HepG2 (cell line): ENCODE measurements around the gene EPO. TPM values are rescaled to one million over a fixed set of nuclear protein-coding genes. Genes with fewer than 3 reads are reported as not detected.

Source experiments
- ATAC-seq: fragments of 200-7000 bp; cut with Tn5 transposase; 3 replicates; pipeline ENCODE4 v1.9.1; 2020; ENCODE audit warnings: mild to moderate bottlenecking, moderate library complexity
- BruUV-seq: library from RNA; stranded (reverse); fragments of 400-500 nt; replicated peaks from 2 replicates; lab custom pipeline; 2021; lab: Mats Ljungman, UMichigan
- CTCF ChIA-PET: fragments of 300-600 bp; formaldehyde crosslinking; extraction: SDS; loops from one replicate; lab custom pipeline; 2021; ENCODE audit warnings: low total read pairs, inconsistent platforms, low intra/inter-chr PET ratio; lab: Yijun Ruan, JAX
- POLR2A ChIA-PET: fragments of 350-600 bp; sonication (Branson Sonifier 250); formaldehyde crosslinking; loops from one replicate; lab custom pipeline; 2020; ENCODE audit warnings: antibody characterized with exemption, inconsistent platforms; lab: Yijun Ruan, JAX
- DNase-seq: peaks from one replicate; pipeline ENCODE4 v3.0.0-alpha.2; 2015; ENCODE audit warnings: low spot score
- FAIRE-seq: peaks from 3 replicates; lab custom pipeline; 2011; peaks lifted over from hg19 to GRCh38; lab: Jason Lieb, UNC
- H2AFZ ChIP-seq: one replicate; pipeline ENCODE4 v1.6.1; 2011; ENCODE audit warnings: low read length, inconsistent platforms
- H3K27ac ChIP-seq: fragments of 300-600 bp; 3 replicates; pipeline ENCODE4 v1.8.0; 2011; ENCODE audit warnings: mixed run types, mild to moderate bottlenecking, mixed read lengths, low read length, inconsistent platforms; ENCODE audit not compliant: insufficient read depth; ENCODE audit errors: extremely low read length
- H3K27me3 ChIP-seq, 2 experiments: fragments of 200-600 bp in 1 of 2; 2 replicates in 1 of 2; 3 replicates in 1 of 2; pipeline versions ENCODE4 v1.6.0 to v1.8.0; 2011; ENCODE audit warnings: low read length in 2 of 2, mild to moderate bottlenecking in 2 of 2, moderate library complexity in 2 of 2, inconsistent platforms in 1 of 2; ENCODE audit not compliant: insufficient read depth in 2 of 2, control insufficient read depth in 1 of 2
- H3K36me3 ChIP-seq, 2 experiments: fragments of 200-600 bp in 1 of 2; replicated peaks in 1 of 2; 2 replicates in 1 of 2; 3 replicates in 1 of 2; pipeline versions ENCODE4 v1.5.1 to v1.8.0; 2011; ENCODE audit warnings: low read length in 2 of 2, inconsistent platforms in 1 of 2; ENCODE audit not compliant: insufficient read depth in 2 of 2, control insufficient read depth in 1 of 2
- H3K4me1 ChIP-seq: 2 replicates; pipeline ENCODE4 v1.5.1; 2012; ENCODE audit warnings: low read length, inconsistent platforms; ENCODE audit not compliant: insufficient read depth
- H3K4me2 ChIP-seq: 2 replicates; pipeline ENCODE4 v1.6.0; 2011; ENCODE audit warnings: low read depth, low read length, inconsistent platforms
- H3K4me3 ChIP-seq, 3 experiments: fragments of 200-600 bp in 1 of 3; sonication (generic), shearing (Covaris generic) in 1 of 3; replicated peaks in 1 of 3; 2 replicates each; pipeline ENCODE4 v1.5.1; 2011 to 2016; ENCODE audit warnings: low read length in 3 of 3, inconsistent platforms in 2 of 3, low read depth in 2 of 3, mild to moderate bottlenecking in 2 of 3, control low read depth in 1 of 3, mixed read lengths in 1 of 3; ENCODE audit not compliant: insufficient read depth in 1 of 3
- H3K79me2 ChIP-seq: one replicate; pipeline ENCODE4 v1.6.1; 2011; ENCODE audit warnings: low read length, inconsistent platforms; ENCODE audit not compliant: insufficient read depth
- H3K9ac ChIP-seq: 2 replicates; pipeline ENCODE4 v1.6.0; 2011; ENCODE audit warnings: mild to moderate bottlenecking, low read depth, low read length, inconsistent platforms; ENCODE audit not compliant: insufficient read depth
- H3K9me3 ChIP-seq: 2 replicates; pipeline ENCODE4 v1.5.1; 2012; ENCODE audit warnings: mild to moderate bottlenecking, low read length
- H4K20me1 ChIP-seq: 2 replicates; pipeline ENCODE4 v1.6.0; 2011; ENCODE audit warnings: inconsistent platforms, mild to moderate bottlenecking, low read length, moderate library complexity; ENCODE audit not compliant: insufficient read depth
- CEBPB ChIP-seq: IDR thresholded peaks from 2 replicates; pipeline ENCODE4 v1.6.1; 2011; ENCODE audit warnings: low read depth, low read length, improper control_type of control experiment, borderline replicate concordance
- CHD2 ChIP-seq: IDR thresholded peaks from 2 replicates; pipeline ENCODE4 v1.6.1; 2011; ENCODE audit warnings: low read depth, low read length, improper control_type of control experiment
- ETS1 ChIP-seq: sonication (generic); formaldehyde crosslinking; IDR thresholded peaks from 2 replicates; pipeline ENCODE4 v1.4.0; 2020; ENCODE audit warnings: missing genetic modification reagents
- FOSL1 ChIP-seq: sonication (generic); formaldehyde crosslinking; IDR thresholded peaks from 2 replicates; pipeline ENCODE4 v1.9.0; 2021; ENCODE audit warnings: missing genetic modification reagents, borderline replicate concordance
- FOXM1 ChIP-seq: sonication (generic); formaldehyde crosslinking; IDR thresholded peaks from 2 replicates; pipeline ENCODE4 v1.5.0; 2020; ENCODE audit warnings: missing genetic modification reagents
- SKI ChIP-seq: fragments of 450-650 bp; IDR thresholded peaks from one replicate; pipeline ENCODE4 v1.6.1; 2018; ENCODE audit warnings: mild to moderate bottlenecking; ENCODE audit not compliant: partially characterized antibody
- ZBTB43 ChIP-seq: sonication (generic); formaldehyde crosslinking; conservative IDR thresholded peaks from 2 replicates; pipeline ENCODE4 v1.4.0; 2020; ENCODE audit warnings: missing genetic modification reagents
- ZNF3 ChIP-seq: IDR thresholded peaks from 2 replicates; pipeline ENCODE4 v1.7.0; 2017; ENCODE audit warnings: inconsistent platforms
- ZNF318 ChIP-seq: sonication (generic); formaldehyde crosslinking; IDR thresholded peaks from 2 replicates; pipeline ENCODE4 v1.4.0; 2020; ENCODE audit warnings: mild to moderate bottlenecking, missing genetic modification reagents
- ZNF343 ChIP-seq: sonication (generic); formaldehyde crosslinking; IDR thresholded peaks from 2 replicates; pipeline ENCODE4 v1.4.0; 2020; ENCODE audit warnings: mild to moderate bottlenecking, missing genetic modification reagents
- ZNF414 ChIP-seq: sonication (generic); formaldehyde crosslinking; IDR thresholded peaks from 2 replicates; pipeline ENCODE4 v1.5.0; 2020; ENCODE audit warnings: missing genetic modification reagents
- ZNF431 ChIP-seq: sonication (generic); formaldehyde crosslinking; IDR thresholded peaks from 2 replicates; pipeline ENCODE4 v1.9.0; 2022; ENCODE audit warnings: missing genetic modification reagents, low read depth, mild to moderate bottlenecking, borderline replicate concordance
- WGBS: methylation state at CpG from one replicate; pipeline ENCODE4 v1.1.6; 2017; ENCODE audit warnings: low lambda C conversion rate; 5-methylcytosine and 5-hydroxymethylcytosine counted together
- in situ Hi-C: cut with HindIII; loops from 2 replicates; pipeline ENCODE4 v1.10.0; 2017; ENCODE audit warnings: low pct_unique_long_range_greater_than_20kb; ENCODE audit not compliant: extremely low pct_ligation_motif_present
- intact Hi-C: fragments of 100-400 bp; cut with micrococcal nuclease; formaldehyde crosslinking; loops from one replicate; pipeline ENCODE4 v1.10.0; 2022; ENCODE audit not compliant: unreplicated experiment
- polyA plus RNA-seq, 8 experiments: library from polyadenylated mRNA; depleted of rRNA in 3 of 8; stranded (reverse) in 7 of 8; unstranded in 1 of 8; fragments of >200 nt; fragmentation: Illumina TruSeq in 4 of 8; extraction: Trizol in 4 of 8; gene quantifications; 2 replicates each; pipeline versions ENCODE4 v1.2.1 to v1.2.3, GENCODE V29; 2011 to 2016; ENCODE audit warnings: low read depth in 4 of 8, missing spikeins in 1 of 8, mixed read lengths in 1 of 8; ENCODE audit not compliant: insufficient read depth in 1 of 8
- total RNA-seq, 5 experiments: library from RNA; depleted of rRNA; stranded (reverse); fragments of >200 nt; fragmentation: Illumina TruSeq; extraction: Trizol; gene quantifications; 2 replicates each; pipeline ENCODE4 v1.2.3, GENCODE V29; 2016; ENCODE audit warnings: low read depth in 1 of 5

The EPO gene
- total and polyA plus RNA-seq, 2 of the 13 experiments (the other 11 are each of a cell fraction or from before 2014, with no cell fraction given): 10.3 to 25.7 TPM

- TF ChIP-seq CEBPB (no peak), ETS1 (CRISPR knock-in tag) (no peak), ZNF431 (CRISPR knock-in tag) (no peak)
Measured at GRCh38 chr7:100685049-100685605, 35.1 kb upstream of the EPO start (continued).

GRCh38 chr7:100685631-100686145 is 34.6 kb upstream of the EPO start:
- intact Hi-C loops: no loop called here
- no peak for TF ChIP-seq SKI
- no peak for TF ChIP-seq CHD2
- TF ChIP-seq ZBTB43: no peak
- no peak for TF ChIP-seq FOSL1 (CRISPR knock-in tag)
- TF ChIP-seq ZNF3 (CRISPR knock-in tag): no peak
- no peak for TF ChIP-seq ZNF414
- TF ChIP-seq ZNF343 (CRISPR knock-in tag): no peak
- TF ChIP-seq FOXM1 (CRISPR knock-in tag): no peak
- no peak for TF ChIP-seq ZNF318 (CRISPR knock-in tag)

More at GRCh38 chr7:100685631-100686145, 34.6 kb upstream of the EPO start:
- in situ Hi-C loops: no loop called here
- no TSS peak for BruUV-seq
- FAIRE-seq (no peak), ATAC-seq (no peak), DNase-seq (no peak)
- ChIA-PET POLR2A (no interaction called here), CTCF (no interaction called here)
- Histone ChIP-seq H4K20me1 (peaks cover 21% of the 10 kb centered on the region; the same call in 1 of the 2 replicates), H2AFZ (no peak overlapping the region), H3K9ac (no peak overlapping the region), H3K27ac (no peak overlapping the region), H3K79me2 (peaks cover 20% of the 10 kb centered on the region), H3K9me3 (no peaks in the 10 kb centered on the region), H3K27me3 (no peaks in the 10 kb centered on the region), H3K4me3 (no peak overlapping the region), H3K4me2 (no peak overlapping the region), H3K36me3 (peaks cover 49 to 73% of the 10 kb centered on the region in 2 experiments), H3K4me1 (peaks cover under 1% of the 10 kb centered on the region; the same call in 1 of the 2 replicates)
- 91% methylated on average over 17 of the region's 17 CpGs for WGBS
